IMR-90 (cell line): Measurements from ENCODE around the gene CTPS2.

Experiments used
- BHLHE40 ChIP-seq: fragments of 150-350 bp; IDR thresholded peaks from 2 replicates; pipeline ENCODE4 v1.6.1; 2016; ENCODE audit warnings: mild to moderate bottlenecking, low read depth, low read length
- CEBPB ChIP-seq: IDR thresholded peaks from 2 replicates; pipeline ENCODE4 v1.6.1; 2012; ENCODE audit warnings: low read depth, low read length, improper control_type of control experiment
- CHD1 ChIP-seq: IDR thresholded peaks from 2 replicates; pipeline ENCODE4 v1.6.1; 2012; ENCODE audit warnings: low read depth, low read length, improper control_type of control experiment
- MAZ ChIP-seq: IDR thresholded peaks from 2 replicates; pipeline ENCODE4 v1.6.1; 2012; ENCODE audit warnings: low read depth, mild to moderate bottlenecking, low read length, improper control_type of control experiment, moderate library complexity, borderline replicate concordance
- POLR2A ChIP-seq: IDR thresholded peaks from 2 replicates; pipeline ENCODE4 v1.6.1; 2012; ENCODE audit warnings: mild to moderate bottlenecking, low read depth, low read length
- RAD21 ChIP-seq: IDR thresholded peaks from 2 replicates; pipeline ENCODE4 v1.6.1; 2012; ENCODE audit warnings: low read length, improper control_type of control experiment
- RCOR1 ChIP-seq: IDR thresholded peaks from 2 replicates; pipeline ENCODE4 v1.6.1; 2012; ENCODE audit warnings: mild to moderate bottlenecking, low read length, improper control_type of control experiment; ENCODE audit not compliant: insufficient replicate concordance
- TF ChIP-seq, protein P1 (sequence below): conservative IDR thresholded peaks from 2 replicates; pipeline ENCODE4 v1.5.1; 2012; ENCODE audit warnings: mild to moderate bottlenecking, low read depth, low read length, improper control_type of control experiment

DNA sequence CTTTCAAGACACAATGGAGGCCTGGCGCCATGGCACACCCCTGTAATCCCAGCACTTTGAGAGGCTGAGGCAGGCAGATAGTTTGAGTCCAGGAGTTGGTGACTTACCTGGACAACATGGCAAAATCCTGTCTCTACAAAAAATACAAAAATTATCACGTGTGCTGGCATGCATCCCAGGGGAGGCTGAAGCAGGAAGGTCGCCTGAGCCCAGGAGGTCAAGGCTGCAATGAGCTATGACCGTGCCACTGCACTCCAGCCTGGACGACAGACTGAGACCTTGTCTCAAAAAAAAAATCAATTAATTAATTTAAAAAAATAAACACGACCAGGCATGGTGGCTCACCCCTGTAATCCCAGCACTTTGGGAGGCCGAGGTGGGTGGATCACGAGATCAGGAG lies 2.0 kb upstream of the CTPS2 start:
- TF ChIP-seq, protein P1, sequence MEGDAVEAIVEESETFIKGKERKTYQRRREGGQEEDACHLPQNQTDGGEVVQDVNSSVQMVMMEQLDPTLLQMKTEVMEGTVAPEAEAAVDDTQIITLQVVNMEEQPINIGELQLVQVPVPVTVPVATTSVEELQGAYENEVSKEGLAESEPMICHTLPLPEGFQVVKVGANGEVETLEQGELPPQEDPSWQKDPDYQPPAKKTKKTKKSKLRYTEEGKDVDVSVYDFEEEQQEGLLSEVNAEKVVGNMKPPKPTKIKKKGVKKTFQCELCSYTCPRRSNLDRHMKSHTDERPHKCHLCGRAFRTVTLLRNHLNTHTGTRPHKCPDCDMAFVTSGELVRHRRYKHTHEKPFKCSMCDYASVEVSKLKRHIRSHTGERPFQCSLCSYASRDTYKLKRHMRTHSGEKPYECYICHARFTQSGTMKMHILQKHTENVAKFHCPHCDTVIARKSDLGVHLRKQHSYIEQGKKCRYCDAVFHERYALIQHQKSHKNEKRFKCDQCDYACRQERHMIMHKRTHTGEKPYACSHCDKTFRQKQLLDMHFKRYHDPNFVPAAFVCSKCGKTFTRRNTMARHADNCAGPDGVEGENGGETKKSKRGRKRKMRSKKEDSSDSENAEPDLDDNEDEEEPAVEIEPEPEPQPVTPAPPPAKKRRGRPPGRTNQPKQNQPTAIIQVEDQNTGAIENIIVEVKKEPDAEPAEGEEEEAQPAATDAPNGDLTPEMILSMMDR = no peak
- TF ChIP-seq CHD1 (no peak), POLR2A (no peak), RAD21 (no peak), MAZ (no peak), RCOR1 (no peak), CEBPB (no peak), BHLHE40 (no peak)
